ENCODE data around the gene LRSAM1. TPM values are rescaled to one million over a fixed set of nuclear protein-coding genes. Genes with fewer than 3 reads are reported as not detected.

The LRSAM1 gene
- total and polyA plus RNA-seq, 2 of the 8 experiments (the other 6 are each of a cell fraction or from before 2014, with no cell fraction given) = 9.7 to 18.3 TPM

GRCh38 chr9:127473932-127474331, 22.6 kb downstream of the LRSAM1 start (continued):
- TF ChIP-seq MAFK (IDR thresholded peaks at IDR 0.05; ENCODE audit: low read depth, low read length) = no peak
- TF ChIP-seq SP4 (IDR thresholded peaks at IDR 0.05; ENCODE audit: low read length) = no peak
- TF ChIP-seq HDAC6 (IDR thresholded peaks at IDR 0.05; ENCODE audit: low read depth, low read length) = no peak

Measured in H1 (cell line).